Stimulated activated CD4-positive, alpha-beta T cell treated with anti-CD3 and anti-CD28 coated beads, Interleukin-15, amount 100 ng/mL, for 24 hours (primary cell): ENCODE data around the gene EGFL7.

Experiments used
- DNase-seq: peaks from one replicate; pipeline ENCODE4 v3.0.0-alpha.2; 2020

EGFL7 gene

GRCh38 chr9:136645352-136645902 is 17.3 kb upstream of the EGFL7 start:
- DNase-seq, result no peak

- no peak for DNase-seq
Measured at GRCh38 chr9:136645903-136646754, 16.6 kb upstream of the EGFL7 start.

GRCh38 chr9:136646827-136647711 is 15.6 kb upstream of the EGFL7 start:
- no peak for DNase-seq

- DNase-seq, result no peak
Measured at GRCh38 chr9:136648751-136649150, 14.0 kb upstream of the EGFL7 start.

- DNase-seq, result no peak
Measured at GRCh38 chr9:136650021-136650420, 12.7 kb upstream of the EGFL7 start.

- no peak for DNase-seq
Measured at GRCh38 chr9:136650648-136651047, 12.1 kb upstream of the EGFL7 start.

- DNase-seq, result no peak
Measured at GRCh38 chr9:136651860-136652259, 10.9 kb upstream of the EGFL7 start.

GRCh38 chr9:136653323-136654079 is 9.2 kb upstream of the EGFL7 start:
- no peak for DNase-seq

DNA sequence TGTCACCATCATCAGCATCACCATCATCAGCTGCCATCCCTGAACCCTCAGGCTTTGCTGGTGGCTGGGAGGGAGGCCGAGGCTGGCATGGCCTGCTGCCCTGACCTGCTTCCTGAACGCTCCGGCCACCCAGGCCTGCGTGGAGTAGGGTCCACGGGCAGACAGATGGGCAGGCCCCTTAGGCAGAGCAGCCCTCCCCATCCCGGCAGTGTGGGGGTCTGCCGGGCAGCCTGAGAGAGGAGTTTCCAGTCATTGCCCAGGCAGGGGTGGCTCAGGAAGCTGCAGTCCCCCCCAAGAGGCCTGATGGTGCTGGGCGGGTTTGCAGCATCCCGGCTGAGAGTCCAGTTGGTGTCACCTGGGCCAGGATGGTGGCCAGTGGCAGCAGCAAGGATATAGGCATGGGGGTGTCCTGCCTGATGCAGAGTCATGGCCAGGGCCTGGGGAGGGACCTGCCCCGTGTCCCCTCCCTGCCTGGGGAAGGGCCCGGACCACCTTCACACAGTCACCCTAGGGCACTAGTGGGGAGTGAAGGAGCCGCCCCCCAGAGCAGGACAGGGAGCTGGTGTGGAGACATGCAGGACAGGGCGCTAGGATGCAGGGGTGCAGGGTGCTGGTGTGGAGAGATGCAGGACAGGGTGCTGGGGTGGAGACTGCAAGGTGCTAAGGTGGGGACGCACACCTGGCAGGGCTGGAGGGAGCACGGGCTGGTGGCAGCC is 7.7 kb upstream of the EGFL7 start:
- DNase-seq, result no peak

GRCh38 chr9:136655536-136656182 is 7.1 kb upstream of the EGFL7 start:
- DNase-seq, result no peak

- DNase-seq, result no peak
Measured at GRCh38 chr9:136656183-136656738, 6.5 kb upstream of the EGFL7 start.

- no peak for DNase-seq
Measured at GRCh38 chr9:136656795-136657611, 5.7 kb upstream of the EGFL7 start.

DNA sequence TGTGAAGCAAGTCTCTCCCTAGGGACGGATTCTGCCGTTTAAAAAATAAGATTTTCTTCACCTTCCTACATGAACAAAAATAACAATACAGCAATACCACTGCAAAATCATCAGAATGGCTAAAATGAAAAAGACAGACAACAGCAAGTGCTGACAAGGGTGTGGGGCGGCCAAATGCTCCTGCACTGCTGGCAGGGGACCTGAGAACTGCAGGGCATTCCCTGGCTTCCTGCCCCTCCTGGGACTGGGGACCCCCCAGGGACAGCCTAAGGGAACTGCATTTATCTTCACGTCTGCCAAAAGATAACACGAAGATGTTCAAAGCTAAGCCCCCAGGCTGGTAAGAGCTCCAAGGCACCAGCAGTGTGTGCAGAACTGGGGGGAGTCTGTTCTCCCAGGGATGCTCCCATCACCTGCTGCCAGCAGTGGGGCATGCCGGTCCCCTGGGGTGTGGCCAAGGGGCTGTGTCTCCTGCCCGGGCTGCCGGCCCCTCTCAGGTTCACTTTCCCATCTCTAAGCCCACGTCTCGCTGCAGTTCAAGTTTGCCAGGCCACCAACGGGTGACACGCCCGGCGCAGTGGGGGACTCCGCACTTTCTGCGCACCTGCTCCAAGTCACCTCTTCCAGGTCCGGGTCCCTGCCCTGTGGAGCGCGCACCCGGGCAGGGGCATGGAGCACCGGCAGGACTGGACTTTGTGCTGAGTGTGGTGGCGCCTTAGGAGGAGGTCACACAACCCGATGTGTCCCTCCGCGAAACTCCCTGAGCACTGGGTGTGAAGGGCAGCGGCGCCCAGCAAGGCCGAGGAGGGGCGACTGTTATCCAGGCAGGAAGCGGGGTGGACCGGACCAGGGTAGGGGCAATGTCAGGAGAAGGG is 4.5 kb upstream of the EGFL7 start:
- DNase-seq, result no peak

DNA sequence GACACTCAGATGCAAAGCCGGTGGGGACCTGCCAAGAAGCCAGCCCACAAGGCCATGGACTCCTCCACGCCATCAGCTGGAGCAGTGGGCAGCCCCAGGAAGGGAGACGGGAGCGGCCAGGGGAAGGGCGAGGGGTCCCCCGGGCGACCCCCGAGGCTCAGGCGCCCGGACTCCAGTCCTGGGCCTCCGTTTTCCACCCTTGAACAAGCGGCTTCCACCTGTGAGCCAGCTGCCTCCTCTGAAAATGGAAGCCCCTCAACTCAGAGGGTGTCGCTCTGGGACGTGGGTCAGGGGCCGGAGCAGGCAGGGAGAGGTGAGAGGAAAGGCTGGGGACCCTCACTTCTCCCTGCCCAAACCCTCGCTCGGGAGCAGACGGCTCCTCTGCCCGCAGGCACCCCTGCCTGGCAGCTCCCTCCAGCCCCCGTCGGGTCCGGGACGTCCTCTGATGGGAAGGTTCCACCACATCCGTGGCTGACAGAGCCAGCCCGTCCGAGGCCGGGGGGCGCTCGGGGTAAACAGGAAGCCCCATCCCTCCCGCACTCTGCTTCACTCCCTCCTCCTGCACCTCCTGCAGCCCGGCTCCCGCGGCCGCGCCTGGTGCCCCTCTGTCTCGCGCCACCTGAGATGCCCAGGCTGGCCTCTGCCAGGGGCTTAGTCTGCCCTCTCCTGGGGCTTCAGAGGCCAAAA is 3.7 kb upstream of the EGFL7 start:
- no peak for DNase-seq

DNA sequence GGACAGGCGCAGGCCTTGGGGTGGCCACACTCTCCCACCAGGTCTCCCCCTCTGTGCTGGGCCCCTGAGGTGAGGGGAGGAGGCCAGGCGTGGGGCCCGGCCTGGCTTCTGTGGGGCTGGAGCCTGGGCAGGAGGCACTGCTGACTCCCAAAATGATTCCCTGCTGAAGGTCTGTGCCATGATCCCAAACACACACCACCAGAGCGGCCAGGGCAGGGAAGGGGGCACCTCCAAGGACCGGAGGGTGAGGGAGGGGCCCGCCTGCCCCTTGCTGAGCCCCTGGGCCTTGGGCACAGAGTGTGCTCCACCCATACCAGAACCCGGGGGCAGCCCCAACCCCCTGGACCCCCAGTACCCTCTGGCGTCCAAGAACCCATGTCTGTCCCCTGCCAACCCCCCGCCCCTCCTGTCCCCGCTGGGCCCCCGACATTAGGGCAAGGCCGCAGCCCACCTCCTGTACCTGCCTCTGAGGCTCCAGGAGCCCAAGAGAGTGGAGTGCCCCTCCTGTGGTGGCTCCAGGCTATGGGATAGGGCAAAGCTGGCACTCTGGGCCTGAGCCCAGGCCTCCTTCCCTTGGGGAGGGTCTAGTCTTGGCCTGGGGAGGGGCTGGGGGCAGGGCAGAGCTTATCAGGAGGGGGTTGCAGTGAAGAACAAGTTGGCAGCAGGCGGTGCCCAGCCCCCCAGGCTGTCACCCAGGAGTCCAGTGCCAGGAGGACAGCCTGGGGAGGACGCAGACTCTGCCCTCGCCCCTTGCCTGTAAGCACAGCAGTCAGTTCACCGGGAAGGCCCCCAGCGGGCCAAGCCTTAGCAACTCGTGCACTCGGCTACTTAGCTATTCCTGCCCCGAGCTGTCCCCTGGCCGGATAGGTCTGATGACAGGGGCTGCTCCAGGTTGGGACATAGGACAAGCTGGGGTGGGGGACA is 2.6 kb upstream of the EGFL7 start:
- DNase-seq, result no peak

DNA sequence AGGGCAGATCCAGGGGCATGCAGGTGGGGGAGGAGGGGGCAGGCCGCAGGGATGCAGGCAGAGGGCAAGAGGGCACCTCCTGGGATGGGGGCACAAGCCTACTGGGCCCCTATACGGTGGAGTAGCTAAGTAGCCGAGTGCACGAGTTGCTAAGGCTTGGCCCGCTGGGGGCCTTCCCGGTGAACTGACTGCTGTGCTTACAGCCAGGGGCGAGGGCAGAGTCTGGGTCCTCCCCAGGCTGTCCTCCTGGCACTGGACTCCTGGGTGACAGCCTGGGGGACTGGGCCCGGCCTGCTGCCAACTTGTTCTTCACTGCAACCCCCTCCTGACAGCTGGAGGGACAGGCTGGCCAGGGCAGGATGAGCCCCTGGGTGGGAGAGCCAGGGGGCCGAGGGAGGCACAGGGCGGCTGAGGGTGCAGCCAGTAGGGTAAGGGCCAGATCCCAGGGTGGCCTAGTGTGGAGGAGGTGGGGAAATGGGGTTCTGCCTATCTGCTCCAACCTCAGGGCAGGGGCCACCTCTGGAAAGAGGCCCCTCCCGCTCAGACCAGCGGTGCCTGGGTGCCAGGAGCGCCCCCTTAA is 1.7 kb upstream of the EGFL7 start:
- DNase-seq, result no peak

DNA sequence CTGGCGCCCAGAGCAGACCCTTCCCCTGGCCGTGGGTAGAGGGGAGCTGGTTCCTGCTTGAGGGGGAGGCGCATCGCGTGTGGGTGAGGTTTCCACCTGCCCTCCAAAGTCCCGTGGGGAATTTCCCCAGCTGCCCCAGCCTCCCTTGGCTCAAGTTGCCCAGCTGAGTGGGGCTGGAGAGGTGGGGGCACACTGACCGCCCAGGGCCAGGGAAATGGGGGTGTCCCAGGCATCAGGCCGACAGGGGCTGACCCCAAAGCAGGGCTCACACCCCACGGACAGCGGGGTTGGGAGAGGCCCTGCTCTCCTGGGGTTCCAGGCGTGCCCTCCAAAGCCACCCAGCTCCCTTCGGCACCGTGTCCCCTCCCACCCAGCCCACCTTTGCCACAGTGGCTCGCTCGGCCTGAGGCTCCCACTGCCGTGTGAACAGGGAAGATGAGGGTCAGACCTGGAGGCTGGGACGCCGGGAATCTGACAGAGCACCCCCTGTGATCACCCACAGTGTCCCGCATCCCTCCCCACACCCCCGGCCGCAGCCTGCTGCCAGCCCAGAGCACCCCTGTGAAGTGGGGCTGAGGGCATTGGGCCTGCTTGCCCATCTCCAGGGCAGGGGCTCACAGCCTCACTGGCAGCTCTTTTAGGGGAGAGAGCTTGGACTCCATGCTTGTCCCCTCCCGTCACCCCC is 933 bp upstream of the EGFL7 start:
- no peak for DNase-seq
